ENCODE data around the gene COL24A1.
"Not testable (repeated sequence)": the region's sequence is repeated elsewhere in the genome, so short reads cannot be mapped to it uniquely, and the experiment has no call there.

COL24A1 gene

DNA sequence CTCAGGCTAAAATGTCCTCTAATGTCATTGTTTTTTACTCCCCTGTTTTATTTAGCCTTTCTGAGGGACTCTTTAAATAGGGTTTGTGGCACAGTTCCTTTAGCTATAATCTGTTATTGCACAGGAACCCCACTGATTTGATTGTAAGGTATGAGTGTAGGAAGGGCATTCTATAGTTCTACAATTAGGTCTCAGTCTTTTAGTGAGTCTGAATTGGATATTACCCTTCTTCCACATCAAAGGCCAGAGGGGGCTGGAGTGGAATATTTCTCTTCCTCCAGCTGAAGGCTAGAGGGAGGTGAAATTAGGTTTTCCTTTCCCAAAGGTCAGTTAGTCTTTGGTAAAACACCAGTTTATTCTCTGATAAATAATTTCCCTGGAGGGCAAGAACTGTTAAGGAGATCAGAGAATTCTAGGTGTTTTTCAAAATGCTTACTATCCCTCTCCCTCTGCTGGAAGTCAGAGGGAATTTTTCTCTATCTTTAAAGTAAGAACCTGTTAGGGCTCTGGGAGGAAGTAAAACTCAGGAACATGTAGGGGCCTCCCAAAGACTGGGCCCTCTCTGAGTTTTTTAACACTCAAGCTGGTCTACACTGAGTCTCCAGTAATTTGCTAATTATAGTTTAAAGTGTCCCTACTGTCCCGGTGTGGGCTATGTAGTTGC is 272.1 kb downstream of the COL24A1 start:
- DNase-seq = no peak

DNA sequence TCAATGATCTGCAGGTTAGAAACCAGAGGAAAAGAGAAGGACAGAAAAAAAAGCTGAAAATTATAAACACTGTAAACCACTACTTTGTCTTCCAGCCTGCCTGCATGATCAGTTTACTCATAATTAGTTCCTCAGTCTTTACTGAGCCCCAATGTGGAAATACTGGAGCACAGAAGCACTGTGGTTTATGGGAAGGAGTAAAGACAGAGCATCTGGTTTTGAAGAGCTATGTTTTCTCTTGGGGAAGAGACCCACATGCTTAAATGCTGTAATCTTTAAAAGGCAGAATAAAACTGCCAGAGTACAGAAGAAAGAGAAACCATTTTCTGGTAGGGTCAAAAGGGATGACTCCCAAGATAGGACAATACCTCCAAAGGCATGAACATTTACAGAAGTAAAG is 289.4 kb downstream of the COL24A1 start:
- DNase-seq = no peak

DNA sequence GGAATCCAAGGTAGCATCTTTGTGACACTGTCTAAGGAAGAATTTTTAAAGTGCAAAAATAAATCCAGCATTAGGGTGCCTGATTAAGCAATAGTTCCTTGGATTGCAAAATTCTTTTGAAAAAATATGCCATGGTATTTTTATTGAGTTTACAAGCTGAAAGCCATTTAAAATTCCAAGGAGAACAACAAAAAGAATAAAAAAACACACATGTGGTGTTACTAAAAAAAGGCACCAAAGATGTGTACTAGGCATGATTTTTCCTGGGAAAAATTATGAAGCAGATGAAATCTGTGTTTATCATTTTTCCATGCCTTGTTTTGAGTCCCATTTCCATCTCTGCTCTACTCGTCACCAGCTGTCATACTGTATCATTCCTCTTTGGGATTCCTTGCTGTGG is 291.4 kb downstream of the COL24A1 start:
- DNase-seq = no peak

GRCh38 chr1:85864727-85865126 is 291.8 kb downstream of the COL24A1 start:
- DNase-seq = no peak

GRCh38 chr1:85863639-85864038 is 292.9 kb downstream of the COL24A1 start:
- DNase-seq = not testable (repeated sequence)

- DNase-seq = no peak
These were observed 294.1 kb downstream of the COL24A1 start for GRCh38 chr1:85862456-85862855.

- no peak for DNase-seq
These were observed 298.6 kb downstream of the COL24A1 start for GRCh38 chr1:85857991-85858390.

DNA sequence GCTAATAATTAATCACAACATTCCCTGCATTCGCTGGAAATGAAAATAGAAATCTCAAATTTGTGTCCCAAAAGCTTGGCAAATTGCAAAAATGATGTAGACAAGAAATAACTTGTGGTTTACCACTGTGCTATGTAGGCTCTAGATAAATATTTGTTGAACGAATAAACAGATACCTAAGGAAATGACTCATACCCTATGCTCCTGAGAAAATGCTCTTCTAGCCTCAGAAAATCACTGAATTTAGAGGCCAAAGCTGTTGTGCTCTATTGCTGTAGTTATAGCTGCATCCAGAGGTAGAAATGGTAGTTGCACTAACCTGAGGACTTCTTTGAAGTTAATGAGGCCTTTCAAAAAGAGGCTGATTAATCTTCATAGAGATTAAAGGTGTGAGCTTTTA is 306.3 kb downstream of the COL24A1 start:
- no peak for DNase-seq

DNA sequence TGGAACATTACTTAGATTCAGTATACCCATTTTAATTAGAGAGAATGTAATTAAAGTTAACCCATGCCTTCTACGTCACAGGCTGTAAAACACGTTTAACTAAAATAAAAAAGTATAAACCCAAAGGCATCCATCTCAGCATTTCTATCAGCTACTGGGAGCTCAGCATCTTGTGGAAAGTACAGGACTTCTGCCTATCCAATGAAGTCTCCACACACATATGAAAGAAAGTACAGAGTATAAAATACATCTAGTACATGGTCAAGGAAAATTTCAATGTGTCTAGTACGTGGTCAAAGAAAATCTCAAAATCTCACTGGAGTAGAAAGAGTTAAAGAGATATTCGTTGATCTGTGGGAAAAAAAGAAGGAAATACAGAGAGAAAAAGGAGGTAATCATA is 306.9 kb downstream of the COL24A1 start:
- no peak for DNase-seq

- no peak for DNase-seq
These were observed 309.2 kb downstream of the COL24A1 start for GRCh38 chr1:85847356-85847755.

DNA sequence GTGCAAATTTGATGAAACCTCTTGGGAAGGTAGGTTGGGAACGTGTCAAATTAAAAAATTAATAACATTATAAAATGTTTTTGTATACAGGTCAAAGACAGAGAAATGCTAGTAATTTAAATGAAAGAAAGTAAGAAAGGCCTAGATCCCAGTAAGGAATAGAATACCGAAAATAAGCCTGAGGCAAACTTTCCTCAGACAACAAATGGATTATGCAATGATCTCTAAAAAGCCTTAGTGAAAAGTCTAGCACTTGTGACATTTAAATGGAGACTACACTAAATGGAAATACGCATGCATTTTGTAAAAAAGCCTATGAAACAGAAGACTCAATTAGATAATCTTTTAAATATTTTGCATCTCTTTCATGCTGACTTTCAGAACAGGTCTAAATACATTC is 309.9 kb downstream of the COL24A1 start:
- no peak for DNase-seq

- DNase-seq = no peak
These were observed 317.1 kb downstream of the COL24A1 start for GRCh38 chr1:85839459-85839858.

DNA sequence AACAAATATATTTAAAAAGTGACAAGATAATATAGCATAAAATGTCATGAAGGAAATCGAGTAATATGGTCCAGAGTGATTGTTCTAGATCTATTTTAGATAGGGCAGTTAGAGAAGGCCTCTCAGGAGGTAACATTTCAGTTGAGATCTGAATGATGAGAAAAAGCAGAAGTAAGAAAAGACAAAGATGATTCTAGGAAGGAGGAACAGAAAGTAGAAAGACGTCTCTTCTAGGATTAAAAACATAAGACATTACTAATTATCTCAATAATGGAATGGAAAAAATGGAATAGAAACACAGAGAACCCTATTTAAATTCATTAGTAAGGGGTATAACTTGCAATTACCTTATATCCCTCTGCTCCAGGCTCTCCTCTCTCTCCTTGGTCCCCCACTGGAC is 318.3 kb downstream of the COL24A1 start:
- DNase-seq = no peak

- DNase-seq = no peak
These were observed 319.8 kb downstream of the COL24A1 start for GRCh38 chr1:85836736-85837135.

- DNase-seq = not testable (repeated sequence)
These were observed 323.4 kb downstream of the COL24A1 start for GRCh38 chr1:85833165-85833564.

- DNase-seq = no peak
These were observed 325.7 kb downstream of the COL24A1 start for GRCh38 chr1:85830837-85831236.

DNA sequence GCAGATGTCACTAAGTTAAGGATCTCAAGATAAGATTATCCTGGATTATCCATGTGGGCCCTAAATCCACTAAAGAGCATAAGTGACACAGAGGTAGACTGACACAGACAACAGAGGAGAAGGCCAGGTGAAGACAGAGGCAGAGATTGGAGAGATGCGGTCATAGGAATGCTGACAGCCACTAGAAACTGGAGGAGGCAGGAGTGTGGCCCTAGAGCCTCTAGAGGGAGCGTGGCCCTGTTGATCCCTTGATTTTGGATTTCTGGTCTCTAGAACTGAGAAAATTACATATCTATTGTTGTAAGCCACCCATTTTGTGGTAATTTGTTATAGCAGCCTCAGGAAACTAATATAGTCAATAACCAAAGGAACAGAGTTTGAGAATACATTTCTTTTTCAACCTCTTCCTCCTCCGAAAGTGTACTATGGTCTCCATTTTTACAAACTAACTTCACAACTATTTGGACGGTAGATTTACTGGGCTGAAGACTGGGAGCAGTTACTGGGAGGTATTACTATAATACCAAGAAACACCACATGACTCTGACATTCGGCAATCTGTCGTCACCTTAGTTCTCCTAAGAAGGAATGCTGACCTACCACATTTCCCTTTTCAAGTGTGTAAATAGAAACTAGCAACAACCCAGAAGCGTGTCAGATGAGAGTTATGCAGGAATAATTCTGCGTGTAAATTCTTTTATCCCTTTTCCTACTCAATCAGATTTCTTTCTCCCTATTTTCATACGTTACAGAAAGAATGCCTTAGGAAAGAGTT is 332.3 kb downstream of the COL24A1 start:
- DNase-seq = no peak

- no peak for DNase-seq
These were observed 333.9 kb downstream of the COL24A1 start for GRCh38 chr1:85822696-85823095.

GRCh38 chr1:85818371-85818770 is 338.2 kb downstream of the COL24A1 start:
- no peak for DNase-seq

DNA sequence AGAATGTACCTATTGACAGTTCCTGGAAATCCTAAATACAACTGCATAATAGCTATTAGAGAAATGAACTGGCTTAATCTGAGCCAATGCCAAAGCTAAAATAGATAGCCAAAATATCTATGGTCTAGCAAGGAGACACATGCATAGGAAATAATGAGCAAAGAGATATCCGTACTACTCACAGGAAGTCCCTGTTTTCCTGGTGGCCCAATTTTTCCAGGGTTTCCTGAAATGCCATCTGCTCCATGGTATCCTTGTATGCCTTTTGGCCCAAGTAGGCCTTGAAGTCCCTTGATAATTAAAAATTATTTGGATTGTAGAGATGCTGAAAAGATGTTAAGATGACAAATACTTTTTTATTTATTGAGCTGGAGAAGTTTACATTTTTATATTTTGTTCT is 340.0 kb downstream of the COL24A1 start:
- no peak for DNase-seq

- DNase-seq = no peak
These were observed 340.7 kb downstream of the COL24A1 start for GRCh38 chr1:85815906-85816305.

DNA sequence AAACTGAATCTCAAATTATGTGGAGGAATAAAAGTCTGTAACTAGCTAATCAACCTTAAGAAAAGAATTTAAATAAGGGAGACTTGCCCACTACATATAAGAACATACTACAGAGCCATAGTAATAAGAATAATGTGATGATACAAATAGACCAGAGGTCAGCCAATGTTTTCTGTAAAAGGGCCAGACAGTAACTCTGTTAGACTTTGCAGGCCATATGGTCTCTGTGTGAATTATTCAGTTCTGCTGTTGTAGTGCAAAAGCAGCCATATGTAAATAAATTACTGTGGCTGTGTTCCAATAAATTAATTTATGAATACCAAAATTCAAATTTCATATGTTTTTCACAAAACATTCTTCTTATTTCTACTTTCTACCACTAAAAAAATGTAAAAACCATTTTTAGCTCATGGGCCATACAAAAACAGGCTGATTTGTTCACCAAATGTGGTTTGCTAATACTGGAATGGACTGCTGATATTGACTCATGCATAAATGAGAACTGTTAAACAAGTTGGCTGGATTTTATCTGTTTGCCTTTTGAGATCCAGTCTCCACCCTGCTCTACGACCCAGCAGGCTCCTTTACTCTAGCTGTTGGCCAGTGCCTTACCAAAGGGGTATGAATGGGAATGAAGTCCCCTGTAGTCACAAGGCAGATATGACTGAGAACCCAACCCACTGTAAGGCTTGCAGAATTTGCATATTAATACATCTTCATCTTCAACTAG is 350.2 kb downstream of the COL24A1 start:
- DNase-seq = no peak

DNA sequence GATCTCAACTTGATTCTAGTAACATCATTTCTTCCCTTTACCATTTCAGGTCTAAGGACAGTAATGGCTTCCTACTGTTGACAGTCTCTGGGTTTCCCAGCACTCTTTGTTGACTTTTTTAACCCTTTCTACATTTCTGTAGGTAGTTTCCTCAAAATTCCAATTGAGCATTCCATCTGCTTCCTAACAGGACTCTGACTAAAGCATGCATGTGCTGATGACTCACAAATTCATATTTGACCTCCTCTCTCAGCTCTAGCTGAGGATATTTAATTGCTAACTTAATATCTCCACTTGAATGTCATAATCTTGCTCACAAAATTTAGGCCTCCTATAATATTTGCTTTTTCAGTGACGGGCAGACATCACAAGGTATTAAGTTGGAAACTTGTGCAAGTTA is 355.1 kb downstream of the COL24A1 start:
- DNase-seq = no peak

DNA sequence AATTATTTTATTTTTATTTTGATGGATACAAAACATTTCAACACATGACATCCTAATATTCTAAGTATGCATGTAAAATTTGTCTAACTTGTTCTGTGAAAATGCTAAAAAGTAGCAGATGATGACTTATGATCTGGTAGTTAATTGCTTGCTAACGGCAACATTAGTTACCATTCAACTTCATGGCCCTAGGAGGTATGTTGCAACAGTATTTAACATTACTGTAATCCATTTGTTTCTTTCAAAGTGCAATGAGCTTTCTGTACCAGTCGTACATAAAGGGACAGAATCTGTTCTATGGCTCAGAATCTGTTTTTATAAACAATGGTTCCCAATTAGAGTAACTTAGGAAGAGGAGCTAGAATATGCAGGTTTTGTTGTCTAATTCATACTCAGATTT is 356.8 kb downstream of the COL24A1 start:
- no peak for DNase-seq
